GM19240 (cell line): ENCODE measurements around the gene SGMS2.

ENCODE experiments used
- DNase-seq: peaks from one replicate; pipeline ENCODE4 v3.0.0; 2011; ENCODE audit warnings: low spot score; ENCODE audit not compliant: insufficient read length

Gene SGMS2

DNA sequence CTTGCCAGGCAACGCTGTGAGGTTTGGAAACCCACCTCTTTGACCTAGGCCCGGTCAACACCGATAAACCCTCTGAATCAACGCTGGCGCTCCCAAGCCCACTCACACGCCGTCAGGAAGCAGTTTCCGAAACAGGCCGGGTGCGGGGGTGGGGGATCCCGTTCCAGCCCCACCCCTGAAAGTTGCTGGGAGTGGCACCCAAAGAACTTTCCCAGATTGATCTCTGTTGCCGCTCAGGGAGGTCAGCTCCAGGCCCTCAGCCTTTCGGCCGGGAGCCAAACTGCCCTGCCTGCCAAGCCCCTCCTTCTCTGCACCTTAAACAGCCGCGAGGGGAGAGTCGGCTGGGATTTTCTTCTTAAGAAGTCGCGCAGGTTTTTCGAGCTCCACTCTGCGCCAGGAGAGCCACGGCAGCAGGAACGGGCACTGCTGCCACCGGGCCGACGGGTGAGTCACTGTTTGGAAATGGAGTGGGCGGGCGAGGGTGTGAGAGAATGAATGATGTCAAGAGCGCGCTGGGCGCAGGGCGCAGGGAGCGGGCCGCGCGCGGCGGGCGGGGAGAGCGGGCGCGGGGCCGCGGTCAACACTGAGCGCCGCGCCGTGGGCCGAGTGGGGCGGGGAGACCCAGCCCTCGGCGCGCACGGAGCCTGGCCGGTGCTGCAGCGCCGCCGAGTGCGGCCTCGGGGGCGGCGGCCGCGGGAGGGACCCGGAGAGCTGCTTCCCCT lies at the start of gene SGMS2:
TSS of gene SGMS2 (plus strand) at position 583 of the 722 bp plus-strand sequence. CDS start 70,622 bp downstream, outside the sequence.
- no peak for DNase-seq

DNA sequence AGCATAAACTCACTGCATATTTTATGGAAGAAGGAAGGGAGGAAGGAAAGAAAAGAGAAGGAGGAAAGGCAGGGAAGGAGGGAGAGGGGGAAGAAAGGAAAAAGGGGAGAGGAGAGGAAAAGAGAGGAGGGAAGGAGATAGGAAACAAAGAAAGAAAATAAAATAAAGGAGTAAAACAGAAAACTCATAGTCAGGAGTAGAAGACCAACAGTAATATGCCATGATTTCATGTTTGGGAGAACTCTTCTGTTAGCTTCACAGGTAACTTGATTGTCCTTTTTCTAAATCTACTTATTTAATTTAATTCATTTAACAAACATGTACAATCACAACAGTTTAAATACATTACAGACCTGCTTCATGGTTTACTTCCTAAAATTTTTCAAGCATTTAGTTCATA lies 46.8 kb upstream of the SGMS2 start:
- no peak for DNase-seq

- no peak for DNase-seq
These were observed 45.8 kb upstream of the SGMS2 start for GRCh38 chr4:107778784-107779530.

DNA sequence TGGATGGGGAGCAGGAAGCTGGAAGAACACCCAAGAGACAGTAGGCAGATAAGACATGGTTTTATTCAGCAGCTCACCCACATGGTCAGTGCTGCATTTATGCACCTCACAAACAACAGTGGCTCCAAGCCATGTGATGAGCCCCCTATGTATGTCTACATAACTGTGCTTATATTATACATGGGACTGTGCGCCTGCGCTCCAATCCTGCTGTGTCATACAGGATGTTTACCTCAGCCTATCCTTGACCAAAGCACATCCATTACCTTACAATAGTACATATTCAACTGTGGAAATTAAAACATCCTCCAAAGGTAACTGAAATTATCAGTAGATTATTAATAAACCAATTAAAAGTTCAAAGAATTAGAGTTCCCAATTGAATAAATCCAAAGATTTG lies 44.1 kb upstream of the SGMS2 start:
- DNase-seq, result no peak

DNA sequence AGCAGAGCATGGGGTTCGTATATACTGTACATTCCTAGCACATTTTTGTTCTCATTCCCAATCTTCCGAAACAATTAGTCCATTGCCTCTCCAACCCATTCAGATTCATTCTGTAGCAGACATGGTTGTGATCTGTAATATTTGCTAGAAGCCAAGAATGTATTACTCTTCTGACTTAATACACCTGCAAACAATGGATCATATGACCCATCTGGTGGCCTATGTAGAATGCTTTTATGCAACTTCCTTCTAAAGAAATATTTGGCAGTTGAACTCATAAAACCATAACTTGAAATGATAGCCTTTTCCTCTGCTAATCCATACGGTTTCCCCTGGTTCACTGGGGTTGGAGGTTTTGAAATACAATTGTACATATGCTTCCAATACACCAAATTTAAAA lies 32.8 kb upstream of the SGMS2 start:
- no peak for DNase-seq

DNA sequence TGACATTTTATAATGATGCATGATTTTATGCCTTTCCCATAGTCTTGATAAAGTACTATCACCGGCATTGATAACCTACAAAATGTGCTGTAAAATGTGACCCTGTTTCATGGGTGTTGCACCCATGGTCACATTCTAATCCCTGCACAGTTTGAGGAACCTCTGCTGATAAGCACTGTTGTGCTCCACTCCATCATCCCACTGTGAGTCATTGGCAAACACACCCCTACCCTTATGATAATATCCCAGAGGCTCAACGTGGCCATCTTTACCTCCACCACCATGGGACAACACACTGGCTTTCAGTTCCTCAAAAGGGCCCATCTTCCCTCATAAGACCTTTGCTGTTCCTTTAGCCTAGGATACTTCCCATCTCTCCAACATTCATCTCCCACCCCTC lies 32.0 kb upstream of the SGMS2 start:
- DNase-seq, result no peak

DNA sequence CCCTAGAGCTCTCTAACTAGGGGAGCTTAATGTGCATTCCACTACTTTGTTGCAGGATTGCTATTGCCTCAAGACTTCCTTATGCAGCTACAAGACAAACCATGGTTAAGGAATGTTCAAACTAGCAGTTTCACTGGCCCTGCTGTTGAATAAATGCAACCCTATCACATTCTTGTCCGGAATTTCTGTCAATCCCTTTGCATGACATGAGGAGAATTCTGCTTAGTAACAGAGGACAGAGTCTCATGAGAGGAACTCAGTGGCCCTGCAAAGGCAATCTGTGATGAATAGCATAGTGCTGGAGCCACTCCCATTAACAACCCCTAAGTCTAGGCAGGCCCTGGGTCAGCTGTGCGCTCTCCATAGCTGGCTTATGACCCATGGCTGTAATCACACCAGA lies 30.7 kb upstream of the SGMS2 start:
- no peak for DNase-seq

DNA sequence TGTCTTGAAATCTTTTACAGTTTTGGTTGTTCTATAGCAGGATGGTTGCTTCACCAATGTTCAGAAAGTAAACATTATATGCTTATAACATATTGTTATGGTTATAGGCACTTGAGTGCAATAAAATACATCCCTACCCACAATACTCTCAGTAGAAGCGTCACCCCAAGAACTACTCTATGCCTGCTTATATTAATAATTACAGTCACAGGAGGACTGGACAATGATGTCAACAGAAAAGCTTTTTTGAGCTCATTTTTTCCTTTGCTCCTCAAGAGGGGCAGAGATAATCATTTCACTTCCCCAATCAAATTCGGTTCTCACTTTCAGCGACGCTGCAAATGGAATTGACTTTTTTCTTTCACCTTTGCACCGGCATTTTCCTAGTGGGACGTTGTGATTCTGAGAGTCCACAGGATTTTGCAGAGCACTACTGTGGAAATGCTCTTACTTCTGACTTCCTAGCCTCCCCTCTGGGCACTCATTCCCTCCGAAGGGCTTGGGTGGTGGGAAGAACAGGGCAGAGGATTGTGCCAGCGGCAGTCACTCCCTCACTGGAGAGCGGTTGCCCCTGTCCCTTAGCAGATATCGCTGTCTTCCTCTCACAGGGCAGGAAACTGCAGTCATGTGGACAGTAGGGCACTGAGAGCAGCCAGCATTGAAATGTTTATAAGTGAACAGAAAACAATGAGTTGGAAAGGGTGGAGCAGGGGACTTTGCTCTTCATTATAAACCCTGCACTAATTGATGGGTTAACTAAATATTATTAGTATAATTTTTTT lies 24.9 kb upstream of the SGMS2 start:
- DNase-seq, result no peak

DNA sequence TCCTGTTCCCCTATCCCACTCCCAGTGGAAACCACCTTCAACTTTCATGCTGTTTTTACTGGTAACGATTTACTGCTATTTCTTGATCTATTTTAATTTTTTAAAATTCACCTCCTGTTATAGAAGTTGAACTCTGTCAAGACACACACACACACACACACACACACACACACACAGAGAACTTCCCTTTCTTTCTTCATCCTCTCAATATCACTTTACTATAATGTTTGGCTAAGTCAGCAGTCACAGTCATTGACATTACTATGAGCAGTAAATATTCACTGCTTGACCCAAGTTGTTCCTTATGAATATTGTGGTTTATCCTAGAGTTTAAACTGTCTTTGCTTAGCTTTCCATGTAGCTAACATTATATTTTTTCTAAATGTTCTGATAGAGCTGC lies 24.0 kb upstream of the SGMS2 start:
- DNase-seq, result no peak

DNA sequence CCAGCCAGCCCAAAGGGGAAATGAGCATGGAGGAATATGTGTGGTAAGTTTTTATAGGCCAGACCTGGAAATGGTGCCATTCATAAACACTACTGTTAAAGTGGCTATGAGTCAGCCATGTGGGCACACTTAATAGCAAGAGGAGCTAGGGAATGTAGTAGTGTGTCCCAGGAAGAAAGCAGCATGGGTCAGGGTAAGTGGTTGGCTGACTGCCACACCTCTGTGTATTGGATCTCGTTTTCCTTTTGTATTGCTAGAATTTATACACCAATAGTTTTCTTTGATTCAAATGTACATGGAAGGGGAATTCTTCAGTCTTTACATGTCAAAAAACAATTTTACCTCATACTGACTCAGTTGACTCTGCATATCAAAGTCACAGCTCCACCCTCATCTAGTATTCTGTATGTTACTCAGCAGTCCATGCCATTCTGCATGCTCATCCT lies 22.9 kb upstream of the SGMS2 start:
- DNase-seq, result no peak

DNA sequence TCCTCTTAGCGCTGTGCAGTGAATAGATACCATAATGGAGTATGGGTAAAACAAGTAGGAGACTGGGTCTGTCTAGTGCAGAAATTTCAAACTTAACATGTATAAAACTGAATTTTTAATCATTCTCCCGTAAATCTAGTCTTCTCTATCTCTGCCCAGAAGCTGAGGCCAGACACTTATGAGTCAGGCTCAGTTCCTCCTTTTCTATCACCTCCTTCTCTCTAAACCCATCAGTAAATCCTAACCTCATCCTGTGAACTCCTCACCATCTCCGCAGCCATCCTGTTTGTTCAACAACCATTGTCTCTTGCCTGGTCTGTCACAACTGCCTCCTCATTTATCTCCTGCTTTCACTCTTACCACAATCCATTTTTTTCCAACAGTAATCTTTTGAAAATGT lies 19.8 kb upstream of the SGMS2 start:
- DNase-seq, result no peak

- DNase-seq, result no peak
These were observed 18.5 kb upstream of the SGMS2 start for GRCh38 chr4:107806196-107806595.

- no peak for DNase-seq
These were observed 16.2 kb upstream of the SGMS2 start for GRCh38 chr4:107808572-107808971.

DNA sequence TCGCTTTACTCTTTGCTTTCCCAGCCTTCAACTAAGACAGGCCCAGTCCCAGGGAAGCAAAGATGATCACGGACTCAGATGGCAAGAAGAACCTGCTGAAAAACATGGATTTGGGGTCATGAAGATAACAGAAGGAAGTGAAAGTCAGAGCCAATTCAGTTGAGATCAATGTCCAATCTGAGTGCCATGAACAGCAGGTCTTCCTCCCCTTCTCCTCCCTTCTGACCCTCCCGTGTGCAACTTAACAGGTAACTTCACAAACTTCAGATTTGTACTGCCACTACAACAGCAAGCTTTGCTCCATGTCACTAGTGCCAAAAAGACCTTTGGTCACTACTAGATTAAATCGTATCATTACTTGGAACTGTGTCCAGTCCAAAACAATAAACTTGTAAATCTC lies 15.5 kb upstream of the SGMS2 start:
- no peak for DNase-seq

DNA sequence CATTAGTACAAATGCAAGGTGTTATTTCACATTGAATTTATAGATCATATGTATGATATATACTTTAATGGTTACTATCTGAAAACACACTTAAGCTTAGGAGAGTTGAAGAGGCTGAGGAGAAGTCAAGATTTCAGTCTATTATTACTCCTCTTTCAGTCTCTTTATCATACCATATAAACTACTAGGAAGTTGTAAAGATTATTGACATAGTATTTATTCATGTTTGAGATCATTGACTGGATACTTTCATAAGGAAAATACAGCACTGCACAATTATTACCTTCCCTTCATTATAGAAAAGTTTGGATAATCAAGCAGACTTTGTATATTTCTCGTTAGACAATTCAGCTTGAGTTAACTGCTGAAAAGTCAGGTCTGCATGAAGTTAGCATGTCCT lies 10.0 kb upstream of the SGMS2 start:
- DNase-seq, result no peak

DNA sequence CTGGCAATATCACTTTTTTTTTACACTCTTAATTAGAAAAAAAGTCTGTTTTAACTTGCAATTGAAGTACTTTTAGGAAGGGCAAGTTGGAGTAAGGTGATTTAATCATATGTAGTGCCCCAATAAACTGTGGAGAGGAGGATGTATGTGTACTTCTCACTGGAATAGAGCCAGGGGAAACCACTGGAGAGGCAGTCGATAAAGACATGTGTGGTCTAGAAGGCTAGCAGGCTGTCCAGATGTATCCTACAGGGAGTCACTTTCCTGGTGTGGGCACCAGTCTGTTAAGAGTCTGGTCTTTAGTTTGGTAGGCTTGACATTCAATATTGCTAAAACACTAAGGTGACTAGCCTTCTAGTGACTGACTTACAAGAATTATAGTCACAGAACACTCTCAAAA lies 9.6 kb upstream of the SGMS2 start:
- DNase-seq, result no peak

GRCh38 chr4:107818301-107818910 lies 6.3 kb upstream of the SGMS2 start:
- no peak for DNase-seq

DNA sequence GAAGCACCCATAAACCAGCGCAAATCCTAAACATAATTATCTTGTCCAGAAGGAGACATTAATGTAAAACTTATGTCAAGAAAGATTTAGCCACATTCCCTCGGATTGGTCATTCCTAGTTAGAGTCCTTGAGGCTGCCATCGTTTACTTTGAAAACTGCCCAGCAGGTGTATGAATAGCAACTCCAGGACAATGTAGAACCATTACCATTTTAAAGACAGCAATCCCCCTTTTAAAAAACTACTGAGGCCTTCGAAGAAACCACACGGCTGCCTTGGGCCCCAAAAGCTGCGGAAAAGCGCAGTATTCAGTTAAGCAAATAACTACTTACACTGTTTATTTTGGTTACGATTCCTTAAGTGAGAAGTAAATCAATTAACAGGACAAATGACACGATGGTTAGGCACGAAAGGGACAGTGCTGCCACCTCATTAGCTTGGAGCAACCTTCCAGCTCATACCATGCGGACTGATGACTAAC lies 822 bp upstream of the SGMS2 start:
- DNase-seq, result no peak

DNA sequence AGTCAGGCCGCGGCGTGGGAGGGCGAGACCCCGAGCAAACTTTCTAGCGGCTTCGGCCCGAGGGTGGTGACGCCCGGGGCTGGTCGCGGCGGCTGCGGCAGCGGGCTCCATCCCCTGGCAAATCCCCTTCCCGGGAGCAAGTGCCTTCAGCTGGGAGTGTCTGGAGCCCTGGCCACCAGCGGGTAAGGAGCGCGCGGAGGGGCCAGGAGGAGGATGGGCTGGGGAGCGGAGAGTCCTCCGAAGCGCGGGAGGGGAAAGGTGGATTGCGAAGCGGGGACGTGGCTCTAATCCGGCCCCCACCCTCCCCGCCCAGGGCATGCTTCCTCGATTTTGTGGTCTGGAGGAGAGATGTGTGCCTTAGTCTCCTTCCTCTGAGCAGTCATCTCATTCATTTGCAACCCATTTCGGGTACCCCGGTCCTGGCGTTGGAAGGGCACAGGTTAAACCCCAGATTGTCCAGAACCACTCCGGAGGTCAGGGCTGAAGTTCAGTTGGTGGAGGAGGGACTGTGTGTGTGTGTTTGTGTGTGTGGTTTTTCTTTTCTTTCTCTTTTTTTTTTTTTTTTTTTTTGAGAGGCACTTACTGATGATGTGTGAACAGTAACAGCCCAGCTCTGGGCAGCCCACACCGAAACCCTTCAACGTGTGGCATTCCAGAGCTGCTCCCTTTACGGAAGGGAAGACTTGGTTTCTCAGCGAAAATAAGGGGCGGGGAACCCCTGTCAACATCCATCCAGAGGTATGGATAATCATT lies 516 bp downstream of the SGMS2 start:
- DNase-seq, result no peak

- DNase-seq, result no peak
These were observed 1.8 kb downstream of the SGMS2 start for GRCh38 chr4:107826421-107826980.
